Measurements from ENCODE around the gene ASAP3.

ASAP3 gene

GRCh38 chr1:23428136-23428905 is 55.7 kb downstream of the ASAP3 start (continued):
- no peak for TF ChIP-seq ZXDB (tag by site-specific recombination; IDR thresholded peaks at IDR 0.05)
- no peak for TF ChIP-seq ZNF114 (tag by site-specific recombination; IDR thresholded peaks at IDR 0.05)
- TF ChIP-seq, protein P1, sequence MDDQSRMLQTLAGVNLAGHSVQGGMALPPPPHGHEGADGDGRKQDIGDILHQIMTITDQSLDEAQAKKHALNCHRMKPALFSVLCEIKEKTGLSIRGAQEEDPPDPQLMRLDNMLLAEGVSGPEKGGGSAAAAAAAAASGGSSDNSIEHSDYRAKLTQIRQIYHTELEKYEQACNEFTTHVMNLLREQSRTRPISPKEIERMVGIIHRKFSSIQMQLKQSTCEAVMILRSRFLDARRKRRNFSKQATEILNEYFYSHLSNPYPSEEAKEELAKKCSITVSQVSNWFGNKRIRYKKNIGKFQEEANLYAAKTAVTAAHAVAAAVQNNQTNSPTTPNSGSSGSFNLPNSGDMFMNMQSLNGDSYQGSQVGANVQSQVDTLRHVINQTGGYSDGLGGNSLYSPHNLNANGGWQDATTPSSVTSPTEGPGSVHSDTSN (CRISPR knock-in tag; IDR thresholded peaks at IDR 0.05), result no peak

- Histone ChIP-seq H3K4me1 (ENCODE audit: control insufficient read depth, insufficient read depth, low read length) (no peaks in the 10 kb centered on the region), H3K36me3 (ENCODE audit: control insufficient read depth in 2 of 2, insufficient read depth in 1 of 2, low read length in 2 of 2) (peaks cover 0 to 51% of the 10 kb centered on the region in 2 experiments; a peak in 1 of 3 replicates), H3K27ac (ENCODE audit: extremely low read depth, low read depth, low read length) (no peak overlapping the region), H3K9me3 (ENCODE audit: control insufficient read depth, insufficient read depth, low read depth, low read length) (no peaks in the 10 kb centered on the region), H3K4me3 (ENCODE audit: low read depth, low read length) (no peak overlapping the region)
- ChIA-PET CTCF (no interaction called here), POLR2A (interaction anchor here (0.7 kb wide), 1 partner anchor 124 kb away, joined by 4 read pairs; no protein-coding TSS in a partner anchor)
- TF ChIP-seq REST (tag by site-specific recombination; IDR thresholded peaks at IDR 0.05) (peak; percentile 78), ZNF645 (tag by site-specific recombination; IDR thresholded peaks at IDR 0.05) (no peak)
Observed at GRCh38 chr1:23427550-23427949, 56.4 kb downstream of the ASAP3 start.

DNA sequence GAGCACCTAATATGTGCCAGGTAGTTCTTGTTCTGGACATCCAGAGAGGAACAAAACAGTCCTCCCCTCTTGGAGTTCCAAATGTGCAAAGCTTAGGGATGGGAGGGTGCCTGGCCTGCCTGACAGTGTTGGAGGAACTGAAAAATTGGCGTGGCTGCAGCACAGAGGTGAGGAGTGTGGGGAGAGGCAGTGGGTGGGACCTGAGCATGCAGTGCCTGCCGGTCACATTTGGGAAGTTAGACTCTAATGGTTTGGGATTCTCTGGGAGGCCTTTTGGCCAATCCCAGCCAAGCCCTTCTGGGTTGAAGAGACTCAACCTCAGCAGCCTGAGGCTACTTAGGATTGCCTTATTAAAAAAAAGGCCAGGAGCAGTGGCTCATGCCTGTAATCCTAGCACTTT is 57.2 kb downstream of the ASAP3 start:
- no peaks in the 10 kb centered on the region for H3K4me1 ChIP-seq (ENCODE audit: control insufficient read depth, insufficient read depth, low read length)
- POLR2A ChIA-PET, result interaction anchor here (0.7 to 1.2 kb wide), 2 partner anchors 82 to 125 kb away, joined by 4 to 6 read pairs; partner anchors contain the start of gene HNRNPR
- TF ChIP-seq ZNF518A (tag by site-specific recombination; conservative IDR thresholded peaks at IDR 0.05; ENCODE audit: low read depth) (no peak), ZNF19 (tag by site-specific recombination; IDR thresholded peaks at IDR 0.05; ENCODE audit: low read depth) (no peak), ZNF423 (tag by site-specific recombination; IDR thresholded peaks at IDR 0.05) (no peak)
- CTCF ChIA-PET, result interaction anchor here (0.5 to 0.9 kb wide), 2 partner anchors 16 to 232 kb away, joined by 3 read pairs; no protein-coding TSS in a partner anchor
- H3K36me3 ChIP-seq (ENCODE audit: control insufficient read depth in 2 of 2, insufficient read depth in 1 of 2, low read length in 2 of 2), result peaks cover 0 to 44% of the 10 kb centered on the region in 2 experiments; a peak in 1 of 3 replicates
- no peak overlapping the region for H3K4me3 ChIP-seq (ENCODE audit: low read depth, low read length)
- H3K27ac ChIP-seq (ENCODE audit: extremely low read depth, low read depth, low read length), result no peak overlapping the region
- H3K9me3 ChIP-seq (ENCODE audit: control insufficient read depth, insufficient read depth, low read depth, low read length), result no peaks in the 10 kb centered on the region
